Measurements from ENCODE around the gene DGAT2. TPM values are rescaled to one million over a fixed set of nuclear protein-coding genes. Genes with fewer than 3 reads are reported as not detected.
A peak's percentile ranks its signal among the peaks of the same experiment; 100 is the strongest.

Gene DGAT2, protein sequence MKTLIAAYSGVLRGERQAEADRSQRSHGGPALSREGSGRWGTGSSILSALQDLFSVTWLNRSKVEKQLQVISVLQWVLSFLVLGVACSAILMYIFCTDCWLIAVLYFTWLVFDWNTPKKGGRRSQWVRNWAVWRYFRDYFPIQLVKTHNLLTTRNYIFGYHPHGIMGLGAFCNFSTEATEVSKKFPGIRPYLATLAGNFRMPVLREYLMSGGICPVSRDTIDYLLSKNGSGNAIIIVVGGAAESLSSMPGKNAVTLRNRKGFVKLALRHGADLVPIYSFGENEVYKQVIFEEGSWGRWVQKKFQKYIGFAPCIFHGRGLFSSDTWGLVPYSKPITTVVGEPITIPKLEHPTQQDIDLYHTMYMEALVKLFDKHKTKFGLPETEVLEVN
- total RNA-seq, result 1.3 to 1.6 TPM in 2 of 3 replicates, not detected in the other
- long read RNA-seq, partial matches to known transcripts, result 0 of 3 reads
- long read RNA-seq, other reads (novel, unspliced or antisense), result 0 of 3 reads

DNA sequence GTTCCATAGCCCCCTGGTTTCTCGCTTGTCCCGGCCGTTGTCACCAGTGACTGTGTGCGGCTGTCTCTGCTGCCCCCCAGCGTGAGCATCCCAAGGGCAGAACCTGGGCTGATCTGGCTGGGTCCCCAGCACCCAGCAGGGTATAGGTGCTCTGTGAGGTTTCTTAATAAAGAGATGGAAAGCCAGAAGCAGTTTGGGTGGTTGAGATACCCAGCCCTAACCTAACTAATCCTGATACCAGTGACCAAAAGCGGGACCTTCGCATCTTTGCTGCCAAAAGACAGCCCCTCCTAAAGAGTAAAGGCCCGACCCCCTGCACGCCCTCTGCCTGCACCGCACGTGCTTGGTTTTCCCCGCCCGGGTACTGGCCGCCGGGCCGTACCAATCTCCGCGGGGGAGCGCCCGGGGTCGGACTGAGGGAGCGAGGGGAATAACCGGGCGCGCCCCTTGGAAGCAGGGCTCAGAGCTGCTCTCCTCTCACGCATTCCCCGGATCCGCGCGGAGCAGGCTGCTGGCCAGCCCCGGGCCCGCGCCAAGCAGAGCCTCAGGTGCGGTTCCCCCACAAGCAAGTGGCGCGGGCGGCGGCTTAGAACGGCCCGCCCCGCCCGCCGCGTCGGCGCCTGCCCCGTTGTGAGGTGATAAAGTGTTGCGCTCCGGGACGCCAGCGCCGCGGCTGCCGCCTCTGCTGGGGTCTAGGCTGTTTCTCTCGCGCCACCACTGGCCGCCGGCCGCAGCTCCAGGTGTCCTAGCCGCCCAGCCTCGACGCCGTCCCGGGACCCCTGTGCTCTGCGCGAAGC is at the start of gene DGAT2:
Gene DGAT2, plus strand, starts transcription at position 667 of the 797 bp plus-strand sequence. CDS start 214 bp downstream, outside the sequence.
- TF ChIP-seq, protein P1, sequence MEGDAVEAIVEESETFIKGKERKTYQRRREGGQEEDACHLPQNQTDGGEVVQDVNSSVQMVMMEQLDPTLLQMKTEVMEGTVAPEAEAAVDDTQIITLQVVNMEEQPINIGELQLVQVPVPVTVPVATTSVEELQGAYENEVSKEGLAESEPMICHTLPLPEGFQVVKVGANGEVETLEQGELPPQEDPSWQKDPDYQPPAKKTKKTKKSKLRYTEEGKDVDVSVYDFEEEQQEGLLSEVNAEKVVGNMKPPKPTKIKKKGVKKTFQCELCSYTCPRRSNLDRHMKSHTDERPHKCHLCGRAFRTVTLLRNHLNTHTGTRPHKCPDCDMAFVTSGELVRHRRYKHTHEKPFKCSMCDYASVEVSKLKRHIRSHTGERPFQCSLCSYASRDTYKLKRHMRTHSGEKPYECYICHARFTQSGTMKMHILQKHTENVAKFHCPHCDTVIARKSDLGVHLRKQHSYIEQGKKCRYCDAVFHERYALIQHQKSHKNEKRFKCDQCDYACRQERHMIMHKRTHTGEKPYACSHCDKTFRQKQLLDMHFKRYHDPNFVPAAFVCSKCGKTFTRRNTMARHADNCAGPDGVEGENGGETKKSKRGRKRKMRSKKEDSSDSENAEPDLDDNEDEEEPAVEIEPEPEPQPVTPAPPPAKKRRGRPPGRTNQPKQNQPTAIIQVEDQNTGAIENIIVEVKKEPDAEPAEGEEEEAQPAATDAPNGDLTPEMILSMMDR (IDR thresholded peaks at IDR 0.05), result peak; percentile 51
- peaks cover 18% of the 10 kb centered on the region for H3K4me1 Mint-ChIP-seq (ENCODE audit: low read depth)
- peak within 1 kb of the TSS; percentile 68 for H3K4me3 Mint-ChIP-seq (ENCODE audit: unreplicated experiment)
- no peak for DNase-seq (ENCODE audit: low spot score)
- H3K36me3 Mint-ChIP-seq (ENCODE audit: low read depth), result no peaks in the 10 kb centered on the region
- H3K27me3 Mint-ChIP-seq (ENCODE audit: low read depth), result peaks cover 34% of the 10 kb centered on the region
- no peaks in the 10 kb centered on the region for H3K9me3 Mint-ChIP-seq (ENCODE audit: low read depth)
- no peak within 1 kb of the TSS for H3K27ac Mint-ChIP-seq (ENCODE audit: unreplicated experiment)

DNA sequence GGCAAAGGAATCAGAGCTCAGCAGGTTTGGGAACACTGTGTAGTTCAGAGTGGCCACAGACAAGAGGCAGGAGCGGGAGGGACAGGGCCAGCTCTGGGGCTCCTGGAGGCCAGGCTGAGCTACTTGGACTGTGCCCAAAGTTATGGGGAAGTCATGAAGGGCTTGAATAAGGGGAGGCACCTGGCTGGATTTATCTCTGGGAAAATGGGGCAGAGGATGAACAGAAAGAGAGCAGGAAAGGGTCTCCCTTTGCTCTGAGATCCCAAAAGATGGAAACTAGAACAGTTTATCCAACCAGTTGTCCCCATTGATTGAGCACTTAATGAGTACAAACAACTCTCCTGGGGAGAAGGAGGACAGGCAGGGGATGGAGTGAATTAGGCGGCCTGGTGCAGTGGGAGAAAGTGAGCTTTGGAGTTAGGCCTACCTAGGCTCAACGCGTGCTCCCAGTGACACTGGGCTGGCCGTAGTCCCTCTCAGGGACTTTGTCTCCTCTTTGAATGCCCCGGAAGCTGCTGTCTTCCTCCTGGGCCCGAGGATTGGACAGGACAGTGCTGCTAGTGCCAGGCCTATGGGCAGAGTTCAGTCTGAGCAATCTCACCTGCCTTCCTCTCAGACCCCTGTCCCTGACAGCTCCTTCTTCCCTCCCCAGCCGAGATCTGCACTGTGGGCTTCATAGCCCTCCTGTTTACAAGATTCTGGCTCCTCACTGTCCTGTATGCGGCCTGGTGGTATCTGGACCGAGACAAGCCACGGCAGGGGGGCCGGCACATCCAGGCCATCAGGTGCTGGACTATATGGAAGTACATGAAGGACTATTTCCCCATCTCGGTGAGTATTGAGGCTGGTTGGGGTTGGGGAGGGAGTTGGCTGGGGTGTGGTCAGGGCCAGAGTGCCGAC is 49.0 kb upstream of the DGAT2 start:
- peaks cover 12% of the 10 kb centered on the region for H3K27me3 Mint-ChIP-seq (ENCODE audit: low read depth)
- H3K9me3 Mint-ChIP-seq (ENCODE audit: low read depth), result no peaks in the 10 kb centered on the region
- H3K36me3 Mint-ChIP-seq (ENCODE audit: low read depth), result no peaks in the 10 kb centered on the region
- peaks cover 4% of the 10 kb centered on the region for H3K4me1 Mint-ChIP-seq (ENCODE audit: low read depth)
- no peak overlapping the region for H3K4me3 Mint-ChIP-seq (ENCODE audit: unreplicated experiment)
- H3K27ac Mint-ChIP-seq (ENCODE audit: unreplicated experiment), result no peak overlapping the region
- TF ChIP-seq, protein P1 (IDR thresholded peaks at IDR 0.05), result no peak
- DNase-seq (ENCODE audit: low spot score), result no peak

DNA sequence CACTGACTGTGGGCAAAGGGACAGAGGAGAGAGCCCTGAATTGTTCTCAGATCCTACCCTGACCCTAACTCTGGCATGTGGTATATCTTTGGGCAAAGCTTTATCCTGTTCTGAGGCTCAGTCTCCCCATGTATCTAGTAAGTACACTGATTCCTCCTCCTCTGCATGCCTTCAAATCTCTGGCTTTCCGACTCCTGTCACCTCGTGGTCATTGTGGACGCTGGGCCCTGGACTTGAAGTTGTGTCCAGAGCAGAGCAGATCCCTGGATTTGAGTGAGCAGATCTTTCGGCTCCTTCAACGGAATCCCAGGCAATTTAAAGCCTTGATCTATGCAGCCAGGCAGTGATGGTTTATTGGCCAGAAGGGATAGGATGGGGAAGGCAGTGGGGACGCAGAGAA is 47.9 kb upstream of the DGAT2 start:
- Mint-ChIP-seq H3K9me3 (ENCODE audit: low read depth) (no peaks in the 10 kb centered on the region), H3K27ac (ENCODE audit: unreplicated experiment) (no peak overlapping the region), H3K4me3 (ENCODE audit: unreplicated experiment) (no peak overlapping the region), H3K36me3 (ENCODE audit: low read depth) (no peaks in the 10 kb centered on the region), H3K4me1 (ENCODE audit: low read depth) (peaks cover 4% of the 10 kb centered on the region), H3K27me3 (ENCODE audit: low read depth) (peaks cover 12% of the 10 kb centered on the region)
- TF ChIP-seq, protein P1 (IDR thresholded peaks at IDR 0.05), result no peak
- no peak for DNase-seq (ENCODE audit: low spot score)

DNA sequence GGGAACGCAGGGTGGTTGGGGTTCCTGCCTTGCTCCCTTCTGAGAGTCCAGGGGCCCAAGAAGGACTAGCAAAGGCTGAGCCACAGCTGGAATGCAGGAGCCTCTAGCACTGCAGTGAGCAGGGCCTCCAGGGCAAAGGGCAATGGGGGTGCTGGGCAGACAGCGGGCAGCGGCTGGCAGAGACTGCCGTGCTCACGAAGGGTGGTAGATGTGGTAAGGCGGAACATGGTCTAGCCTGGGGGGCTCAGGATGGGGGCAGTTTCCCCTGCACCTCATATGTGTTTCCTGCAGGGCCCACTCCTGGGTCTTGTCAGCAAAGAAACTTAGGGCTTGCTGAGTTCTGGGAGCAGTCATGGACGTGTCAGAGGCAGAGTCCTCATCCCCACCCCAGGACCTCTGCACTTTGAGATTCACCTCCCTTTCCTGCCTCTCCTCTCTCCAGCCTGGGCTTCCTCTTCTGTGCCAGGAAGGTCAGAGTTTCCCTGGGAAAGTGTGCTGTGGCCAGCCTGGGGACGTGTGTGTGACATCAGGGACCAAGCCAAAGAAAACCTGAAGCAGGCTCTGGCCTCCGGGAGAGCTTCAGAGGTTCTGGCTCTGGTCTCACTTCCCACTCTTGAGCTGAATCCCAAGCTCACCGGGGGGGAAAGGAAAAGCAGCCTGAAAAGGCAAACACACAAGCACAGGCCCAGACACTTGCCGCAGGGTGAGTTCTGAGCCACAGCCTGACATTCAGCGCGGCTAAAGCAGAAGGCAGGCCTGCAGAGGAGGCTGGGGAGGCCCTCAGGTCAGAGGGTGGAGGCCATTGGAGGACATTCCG is 46.5 kb upstream of the DGAT2 start:
- TF ChIP-seq, protein P1 (IDR thresholded peaks at IDR 0.05), result no peak
- Mint-ChIP-seq H3K36me3 (ENCODE audit: low read depth) (no peaks in the 10 kb centered on the region), H3K9me3 (ENCODE audit: low read depth) (no peaks in the 10 kb centered on the region), H3K27ac (ENCODE audit: unreplicated experiment) (peak overlapping the region; percentile 41), H3K4me1 (ENCODE audit: low read depth) (peaks cover 4% of the 10 kb centered on the region), H3K27me3 (ENCODE audit: low read depth) (peaks cover 3% of the 10 kb centered on the region), H3K4me3 (ENCODE audit: unreplicated experiment) (no peak overlapping the region)
- no peak for DNase-seq (ENCODE audit: low spot score)

Data from chondrocyte (in vitro differentiated cells).